ENCODE data around the gene FPR2. TPM values are rescaled to one million over a fixed set of nuclear protein-coding genes. Genes with fewer than 3 reads are reported as not detected.
"Not testable (repeated sequence)": the region's sequence is repeated elsewhere in the genome, so short reads cannot be mapped to it uniquely, and the experiment has no call there.

FPR2 gene
- total RNA-seq, 2 experiments from 2014 or later, result not detected

- Mint-ChIP-seq H3K4me3 (no peak overlapping the region), H3K36me3 (ENCODE audit: low read depth) (no peaks in the 10 kb centered on the region), H3K27ac (no peak overlapping the region), H3K27me3 (ENCODE audit: low read depth) (peaks cover 42% of the 10 kb centered on the region), H3K9me3 (peaks cover 9% of the 10 kb centered on the region), H3K4me1 (ENCODE audit: low read depth) (no peaks in the 10 kb centered on the region)
- CTCF ChIA-PET, result no interaction called here
- no peak for DNase-seq
- intact Hi-C loops (cut with micrococcal nuclease), result no loop called here
These were observed 34.9 kb upstream of the FPR2 start for GRCh38 chr19:51726049-51726448.

GRCh38 chr19:51727349-51727880 lies 33.6 kb upstream of the FPR2 start:
- CTCF ChIA-PET, result no interaction called here
- intact Hi-C loops (cut with micrococcal nuclease), result no loop called here
- Mint-ChIP-seq H3K36me3 (ENCODE audit: low read depth) (no peaks in the 10 kb centered on the region), H3K9me3 (peaks cover 11% of the 10 kb centered on the region), H3K27me3 (ENCODE audit: low read depth) (peaks cover 45% of the 10 kb centered on the region), H3K4me1 (ENCODE audit: low read depth) (no peaks in the 10 kb centered on the region), H3K4me3 (no peak overlapping the region), H3K27ac (no peak overlapping the region)
- DNase-seq, result no peak

- CTCF ChIA-PET, result interaction anchor here (0.7 kb wide), 1 partner anchor 216 kb away, joined by 3 read pairs; no protein-coding TSS in a partner anchor
- Mint-ChIP-seq H3K36me3 (ENCODE audit: low read depth) (no peaks in the 10 kb centered on the region), H3K4me3 (no peak overlapping the region), H3K9me3 (peaks cover 11% of the 10 kb centered on the region), H3K27me3 (ENCODE audit: low read depth) (peaks cover 30% of the 10 kb centered on the region), H3K27ac (no peak overlapping the region), H3K4me1 (ENCODE audit: low read depth) (no peaks in the 10 kb centered on the region)
- intact Hi-C loops (cut with micrococcal nuclease), result no loop called here
- no peak for DNase-seq
These were observed 31.2 kb upstream of the FPR2 start for GRCh38 chr19:51729781-51730180.

- peaks cover 18% of the 10 kb centered on the region for H3K27me3 Mint-ChIP-seq (ENCODE audit: low read depth)
- H3K4me3 Mint-ChIP-seq, result no peak overlapping the region
- DNase-seq, result no peak
- H3K9me3 Mint-ChIP-seq, result peaks cover 11% of the 10 kb centered on the region
- H3K36me3 Mint-ChIP-seq (ENCODE audit: low read depth), result no peaks in the 10 kb centered on the region
- H3K4me1 Mint-ChIP-seq (ENCODE audit: low read depth), result no peaks in the 10 kb centered on the region
- intact Hi-C loops (cut with micrococcal nuclease), result no loop called here
- CTCF ChIA-PET, result interaction anchor here (1.2 kb wide), 1 partner anchor 77 kb away, joined by 3 read pairs; no protein-coding TSS in a partner anchor
- H3K27ac Mint-ChIP-seq, result no peak overlapping the region
These were observed 27.0 kb upstream of the FPR2 start for GRCh38 chr19:51733742-51734522.

- H3K4me3 Mint-ChIP-seq, result no peak overlapping the region
- DNase-seq, result no peak
- intact Hi-C loops (cut with micrococcal nuclease), result no loop called here
- H3K27ac Mint-ChIP-seq, result no peak overlapping the region
- no peaks in the 10 kb centered on the region for H3K4me1 Mint-ChIP-seq (ENCODE audit: low read depth)
- H3K27me3 Mint-ChIP-seq (ENCODE audit: low read depth), result peaks cover 18% of the 10 kb centered on the region
- CTCF ChIA-PET, result no interaction called here
- H3K36me3 Mint-ChIP-seq (ENCODE audit: low read depth), result no peaks in the 10 kb centered on the region
- H3K9me3 Mint-ChIP-seq, result peaks cover 3% of the 10 kb centered on the region
These were observed 25.1 kb upstream of the FPR2 start for GRCh38 chr19:51735759-51736449.

GRCh38 chr19:51737389-51737788 lies 23.6 kb upstream of the FPR2 start:
- Mint-ChIP-seq H3K4me1 (ENCODE audit: low read depth) (no peaks in the 10 kb centered on the region), H3K27ac (no peak overlapping the region), H3K27me3 (ENCODE audit: low read depth) (peaks cover 14% of the 10 kb centered on the region), H3K9me3 (no peaks in the 10 kb centered on the region), H3K36me3 (ENCODE audit: low read depth) (no peaks in the 10 kb centered on the region), H3K4me3 (no peak overlapping the region)
- CTCF ChIA-PET, result interaction anchor here (1.5 kb wide), 1 partner anchor 40 kb away, joined by 7 read pairs; no protein-coding TSS in a partner anchor
- intact Hi-C loops (cut with micrococcal nuclease), result no loop called here
- DNase-seq, result no peak

- H3K27ac Mint-ChIP-seq, result no peak overlapping the region
- no peak overlapping the region for H3K4me3 Mint-ChIP-seq
- DNase-seq, result no peak
- peaks cover 14% of the 10 kb centered on the region for H3K27me3 Mint-ChIP-seq (ENCODE audit: low read depth)
- no peaks in the 10 kb centered on the region for H3K36me3 Mint-ChIP-seq (ENCODE audit: low read depth)
- intact Hi-C loops (cut with micrococcal nuclease), result no loop called here
- H3K4me1 Mint-ChIP-seq (ENCODE audit: low read depth), result no peaks in the 10 kb centered on the region
- no peaks in the 10 kb centered on the region for H3K9me3 Mint-ChIP-seq
- CTCF ChIA-PET, result interaction anchor here (1.5 kb wide), 1 partner anchor 40 kb away, joined by 7 read pairs; no protein-coding TSS in a partner anchor
These were observed 23.1 kb upstream of the FPR2 start for GRCh38 chr19:51737924-51738323.

- intact Hi-C loops (cut with micrococcal nuclease), result not testable (repeated sequence)
- CTCF ChIA-PET, result interaction anchor here (1.5 kb wide), 1 partner anchor 39 kb away, joined by 7 read pairs; no protein-coding TSS in a partner anchor
These were observed 22.5 kb upstream of the FPR2 start for GRCh38 chr19:51738523-51738922.

GRCh38 chr19:51739466-51740213 lies 21.3 kb upstream of the FPR2 start:
- Mint-ChIP-seq H3K27me3 (ENCODE audit: low read depth) (peaks cover 16% of the 10 kb centered on the region), H3K27ac (no peak overlapping the region)
- CTCF ChIA-PET, result interaction anchor here (0.8 kb wide), 1 partner anchor 422 kb away, joined by 3 read pairs; no protein-coding TSS in a partner anchor

More at GRCh38 chr19:51738523-51738922, 22.5 kb upstream of the FPR2 start:
- not testable (repeated sequence) for DNase-seq; H3K36me3 Mint-ChIP-seq (ENCODE audit: low read depth); H3K4me1 Mint-ChIP-seq (ENCODE audit: low read depth); H3K9me3 Mint-ChIP-seq; H3K4me3 Mint-ChIP-seq; H3K27ac Mint-ChIP-seq
- peaks cover 16% of the 10 kb centered on the region for H3K27me3 Mint-ChIP-seq (ENCODE audit: low read depth)

GRCh38 chr19:51740356-51740755 lies 20.6 kb upstream of the FPR2 start:
- Mint-ChIP-seq H3K36me3 (ENCODE audit: low read depth) (no peaks in the 10 kb centered on the region), H3K4me1 (ENCODE audit: low read depth) (no peaks in the 10 kb centered on the region), H3K4me3 (no peak overlapping the region), H3K27me3 (ENCODE audit: low read depth) (peaks cover 15% of the 10 kb centered on the region), H3K27ac (no peak overlapping the region), H3K9me3 (no peaks in the 10 kb centered on the region)
- CTCF ChIA-PET, result interaction anchor here (0.8 kb wide), 1 partner anchor 421 kb away, joined by 3 read pairs; no protein-coding TSS in a partner anchor
- no peak for DNase-seq
- intact Hi-C loops (cut with micrococcal nuclease), result no loop called here

More at GRCh38 chr19:51739466-51740213, 21.3 kb upstream of the FPR2 start:
- intact Hi-C loops (cut with micrococcal nuclease), result no loop called here
- H3K36me3 Mint-ChIP-seq (ENCODE audit: low read depth), result no peaks in the 10 kb centered on the region
- no peak for DNase-seq
- no peaks in the 10 kb centered on the region for H3K4me1 Mint-ChIP-seq (ENCODE audit: low read depth)
- H3K9me3 Mint-ChIP-seq, result no peaks in the 10 kb centered on the region
- no peak overlapping the region for H3K4me3 Mint-ChIP-seq

- Mint-ChIP-seq H3K36me3 (ENCODE audit: low read depth) (no peaks in the 10 kb centered on the region), H3K27me3 (ENCODE audit: low read depth) (peaks cover 5% of the 10 kb centered on the region), H3K4me3 (no peak overlapping the region), H3K4me1 (ENCODE audit: low read depth) (no peaks in the 10 kb centered on the region), H3K9me3 (no peaks in the 10 kb centered on the region), H3K27ac (no peak overlapping the region)
- no peak for DNase-seq
- intact Hi-C loops (cut with micrococcal nuclease), result no loop called here
- CTCF ChIA-PET, result interaction anchor here (0.6 to 1.2 kb wide), 3 partner anchors 35 to 305 kb away, joined by 3 to 5 read pairs (median 3); no protein-coding TSS in a partner anchor
These were observed 18.2 kb upstream of the FPR2 start for GRCh38 chr19:51742789-51743188.

GRCh38 chr19:51743405-51743804 lies 17.6 kb upstream of the FPR2 start:
- Mint-ChIP-seq H3K27ac (no peak overlapping the region), H3K27me3 (ENCODE audit: low read depth) (peaks cover 5% of the 10 kb centered on the region), H3K36me3 (ENCODE audit: low read depth) (no peaks in the 10 kb centered on the region), H3K4me1 (ENCODE audit: low read depth) (no peaks in the 10 kb centered on the region), H3K9me3 (no peaks in the 10 kb centered on the region), H3K4me3 (no peak overlapping the region)
- intact Hi-C loops (cut with micrococcal nuclease), result no loop called here
- CTCF ChIA-PET, result interaction anchor here (0.6 to 1.2 kb wide), 2 partner anchors 34 to 91 kb away, joined by 3 read pairs; no protein-coding TSS in a partner anchor
- no peak for DNase-seq

Measured in activated naive CD4-positive, alpha-beta T cell treated with anti-CD3 and anti-CD28 coated beads for 36 hours (primary cell).